Measurements from ENCODE around the gene SPEM3.

DNA sequence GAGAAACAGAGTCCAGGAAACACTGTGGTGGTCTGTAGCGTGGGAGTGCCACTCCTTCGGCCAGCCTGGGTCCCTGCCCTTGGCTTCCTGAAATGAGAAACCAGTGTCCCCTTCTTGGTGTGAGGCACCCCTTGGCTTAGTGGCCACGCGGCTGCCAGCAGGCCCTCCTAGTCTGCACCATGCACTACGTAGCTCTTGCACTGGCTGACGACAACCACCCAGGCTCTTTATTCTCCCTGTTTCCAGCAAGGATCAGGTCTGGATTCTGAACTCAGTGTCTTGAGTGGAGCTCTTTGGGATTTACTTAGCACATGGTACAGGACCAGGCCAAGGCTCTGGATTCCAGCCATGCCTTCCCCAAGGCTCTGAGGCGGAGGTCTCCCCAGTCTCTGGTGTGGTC lies 1.1 kb upstream of the SPEM3 start:
- TF ChIP-seq, protein P1, sequence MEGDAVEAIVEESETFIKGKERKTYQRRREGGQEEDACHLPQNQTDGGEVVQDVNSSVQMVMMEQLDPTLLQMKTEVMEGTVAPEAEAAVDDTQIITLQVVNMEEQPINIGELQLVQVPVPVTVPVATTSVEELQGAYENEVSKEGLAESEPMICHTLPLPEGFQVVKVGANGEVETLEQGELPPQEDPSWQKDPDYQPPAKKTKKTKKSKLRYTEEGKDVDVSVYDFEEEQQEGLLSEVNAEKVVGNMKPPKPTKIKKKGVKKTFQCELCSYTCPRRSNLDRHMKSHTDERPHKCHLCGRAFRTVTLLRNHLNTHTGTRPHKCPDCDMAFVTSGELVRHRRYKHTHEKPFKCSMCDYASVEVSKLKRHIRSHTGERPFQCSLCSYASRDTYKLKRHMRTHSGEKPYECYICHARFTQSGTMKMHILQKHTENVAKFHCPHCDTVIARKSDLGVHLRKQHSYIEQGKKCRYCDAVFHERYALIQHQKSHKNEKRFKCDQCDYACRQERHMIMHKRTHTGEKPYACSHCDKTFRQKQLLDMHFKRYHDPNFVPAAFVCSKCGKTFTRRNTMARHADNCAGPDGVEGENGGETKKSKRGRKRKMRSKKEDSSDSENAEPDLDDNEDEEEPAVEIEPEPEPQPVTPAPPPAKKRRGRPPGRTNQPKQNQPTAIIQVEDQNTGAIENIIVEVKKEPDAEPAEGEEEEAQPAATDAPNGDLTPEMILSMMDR (IDR thresholded peaks at IDR 0.05): no peak
- no peak for TF ChIP-seq POLR2AphosphoS5 (IDR thresholded peaks at IDR 0.05; ENCODE audit: insufficient read depth in 1 of 2, low read depth in 1 of 2)
- no peak for TF ChIP-seq POLR2A (IDR thresholded peaks at IDR 0.05)

Measured in vagina (tissue), 2 donors.